ENCODE measurements around the gene COL13A1. TPM values are rescaled to one million over a fixed set of nuclear protein-coding genes. Genes with fewer than 3 reads are reported as not detected.

The COL13A1 gene
- total and polyA plus RNA-seq, 8 donors: 2.1 to 68.5 (median 52.4) TPM

DNA sequence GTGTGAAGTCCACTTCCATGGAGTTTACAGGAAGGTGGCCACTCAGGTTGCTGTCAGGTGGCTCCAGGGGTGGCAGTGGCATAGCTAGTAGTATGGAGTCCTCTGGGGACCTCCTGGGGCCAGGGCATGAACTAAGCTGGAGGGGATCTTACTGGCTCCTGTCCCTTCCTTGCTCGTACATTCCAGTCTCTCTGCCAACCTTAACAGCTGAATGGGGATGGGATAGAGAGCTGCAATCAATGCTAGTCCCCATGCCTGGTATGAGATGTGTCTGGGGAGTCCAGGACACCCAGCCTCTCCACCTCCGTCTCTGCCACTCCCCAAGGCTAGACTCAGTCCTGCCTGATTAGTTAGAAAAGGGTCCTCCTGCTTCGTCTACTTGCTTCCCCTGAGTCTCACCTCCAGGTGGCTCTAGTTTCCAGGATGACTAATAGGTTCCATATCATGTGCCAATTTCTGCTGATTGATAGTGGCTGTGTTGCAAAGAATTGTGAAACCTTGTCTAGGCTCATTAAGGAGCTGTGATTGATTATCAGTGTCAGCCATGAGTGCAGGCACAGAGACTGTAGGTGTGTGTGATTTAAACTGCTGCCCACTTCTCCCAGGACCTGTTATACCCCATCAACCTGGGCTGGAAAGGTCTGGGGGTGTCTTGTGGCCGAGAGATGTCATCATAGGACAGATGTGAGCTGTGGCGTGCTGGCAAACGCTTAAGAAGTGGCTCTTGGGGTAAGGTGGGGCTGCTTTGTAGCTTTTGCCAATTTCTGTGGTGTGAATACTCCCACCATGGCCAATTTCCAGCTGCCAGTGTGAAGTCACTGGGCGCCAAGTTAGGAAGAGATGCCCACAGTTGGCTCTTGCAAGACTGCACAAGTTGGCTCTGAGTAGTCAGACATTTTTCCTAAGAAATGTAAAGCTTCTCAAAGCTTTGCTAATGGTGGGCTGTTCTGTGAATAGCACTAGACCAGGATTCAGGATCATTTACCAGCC is 59.8 kb downstream of the COL13A1 start:
- Histone ChIP-seq H3K4me3 (no peak overlapping the region), H3K9me3 (no peaks in the 10 kb centered on the region), H3K27ac (no peak overlapping the region), H3K36me3 (no peaks in the 10 kb centered on the region), H3K4me1 (peaks cover 0 to 3% of the 10 kb centered on the region in 2 donors), H3K27me3 (peaks cover 0 to 5% of the 10 kb centered on the region in 2 donors)
- TF ChIP-seq, protein P1, sequence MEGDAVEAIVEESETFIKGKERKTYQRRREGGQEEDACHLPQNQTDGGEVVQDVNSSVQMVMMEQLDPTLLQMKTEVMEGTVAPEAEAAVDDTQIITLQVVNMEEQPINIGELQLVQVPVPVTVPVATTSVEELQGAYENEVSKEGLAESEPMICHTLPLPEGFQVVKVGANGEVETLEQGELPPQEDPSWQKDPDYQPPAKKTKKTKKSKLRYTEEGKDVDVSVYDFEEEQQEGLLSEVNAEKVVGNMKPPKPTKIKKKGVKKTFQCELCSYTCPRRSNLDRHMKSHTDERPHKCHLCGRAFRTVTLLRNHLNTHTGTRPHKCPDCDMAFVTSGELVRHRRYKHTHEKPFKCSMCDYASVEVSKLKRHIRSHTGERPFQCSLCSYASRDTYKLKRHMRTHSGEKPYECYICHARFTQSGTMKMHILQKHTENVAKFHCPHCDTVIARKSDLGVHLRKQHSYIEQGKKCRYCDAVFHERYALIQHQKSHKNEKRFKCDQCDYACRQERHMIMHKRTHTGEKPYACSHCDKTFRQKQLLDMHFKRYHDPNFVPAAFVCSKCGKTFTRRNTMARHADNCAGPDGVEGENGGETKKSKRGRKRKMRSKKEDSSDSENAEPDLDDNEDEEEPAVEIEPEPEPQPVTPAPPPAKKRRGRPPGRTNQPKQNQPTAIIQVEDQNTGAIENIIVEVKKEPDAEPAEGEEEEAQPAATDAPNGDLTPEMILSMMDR (IDR thresholded peaks at IDR 0.05): no peak
- intact Hi-C loops (cut with DNase I): no loop called here
- DNase-seq (no peak), ATAC-seq (peak; percentile 42)

DNA sequence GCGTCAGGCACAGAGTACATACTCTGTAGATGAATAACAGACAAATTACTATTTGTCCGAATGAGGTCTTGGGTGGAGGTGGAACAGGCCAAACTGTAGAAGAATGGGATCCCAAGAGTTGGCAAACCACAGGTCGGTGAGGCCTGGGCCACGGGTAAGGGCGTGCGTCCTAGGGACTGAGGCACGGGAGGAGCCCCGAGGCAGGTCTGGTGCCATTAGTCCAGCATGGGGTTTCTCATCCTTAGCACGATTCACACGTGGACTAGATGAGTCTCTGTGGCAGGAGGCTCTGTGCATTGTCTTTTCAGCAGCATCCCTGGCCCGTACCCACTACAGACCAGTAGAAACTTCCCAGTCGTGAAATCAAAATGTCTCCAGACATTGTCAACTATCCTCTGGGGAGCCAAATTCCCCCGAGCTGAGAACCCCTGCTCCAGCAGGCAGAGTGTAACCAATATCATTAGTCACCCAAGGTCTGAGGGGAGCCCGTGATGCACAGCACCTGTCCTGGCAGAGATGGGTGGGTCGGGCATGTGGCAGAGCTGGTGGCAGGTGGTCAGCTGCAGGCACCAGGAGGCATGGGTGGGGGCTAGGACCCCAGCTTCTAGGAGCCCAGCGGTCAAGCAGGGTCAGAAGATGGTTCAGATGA is 61.3 kb downstream of the COL13A1 start:
- Histone ChIP-seq H3K36me3 (no peaks in the 10 kb centered on the region), H3K27ac (no peak overlapping the region), H3K4me3 (no peak overlapping the region), H3K9me3 (no peaks in the 10 kb centered on the region), H3K27me3 (peaks cover 0 to 10% of the 10 kb centered on the region in 2 donors), H3K4me1 (peaks cover 0 to 3% of the 10 kb centered on the region in 2 donors)
- intact Hi-C loops (cut with DNase I): no loop called here
- TF ChIP-seq, protein P1 (IDR thresholded peaks at IDR 0.05): no peak
- DNase-seq (no peak), ATAC-seq (no peak)

DNA sequence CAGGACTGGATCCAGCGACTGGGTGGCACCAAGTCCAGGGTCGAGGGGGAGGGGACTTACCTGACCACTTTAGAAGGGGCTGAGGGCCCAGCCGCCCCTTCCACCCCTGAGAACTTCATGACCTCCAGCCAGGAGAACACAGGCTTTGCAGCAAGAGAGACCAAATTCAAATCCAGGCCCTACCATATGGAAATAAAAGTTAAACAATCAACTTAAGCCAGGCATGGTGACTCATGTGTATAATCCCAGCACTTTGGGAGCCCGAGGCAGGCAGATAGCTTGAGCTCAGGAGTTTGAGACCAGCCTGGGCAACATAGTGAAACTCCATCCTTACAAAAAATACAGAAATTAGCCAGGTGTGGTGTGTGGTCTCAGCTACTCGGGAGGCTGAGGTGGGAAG is 61.9 kb downstream of the COL13A1 start:
- Histone ChIP-seq H3K4me3 (no peak overlapping the region), H3K27me3 (peaks cover 0 to 10% of the 10 kb centered on the region in 2 donors), H3K9me3 (no peaks in the 10 kb centered on the region), H3K27ac (no peak overlapping the region), H3K4me1 (peaks cover 0 to 3% of the 10 kb centered on the region in 2 donors), H3K36me3 (no peaks in the 10 kb centered on the region)
- no peak for DNase-seq
- no peak for ATAC-seq
- intact Hi-C loops (cut with DNase I): no loop called here
- TF ChIP-seq, protein P1 (IDR thresholded peaks at IDR 0.05): no peak

GRCh38 chr10:69864321-69864720 is 62.6 kb downstream of the COL13A1 start:
- Histone ChIP-seq H3K4me3 (no peak overlapping the region), H3K4me1 (peaks cover 0 to 5% of the 10 kb centered on the region in 2 donors), H3K27ac (no peak overlapping the region), H3K9me3 (no peaks in the 10 kb centered on the region), H3K27me3 (peaks cover 0 to 10% of the 10 kb centered on the region in 2 donors), H3K36me3 (no peaks in the 10 kb centered on the region)
- TF ChIP-seq, protein P1 (IDR thresholded peaks at IDR 0.05): no peak
- no peak for DNase-seq
- intact Hi-C loops (cut with DNase I): no loop called here
- peak; percentile 17 for ATAC-seq

DNA sequence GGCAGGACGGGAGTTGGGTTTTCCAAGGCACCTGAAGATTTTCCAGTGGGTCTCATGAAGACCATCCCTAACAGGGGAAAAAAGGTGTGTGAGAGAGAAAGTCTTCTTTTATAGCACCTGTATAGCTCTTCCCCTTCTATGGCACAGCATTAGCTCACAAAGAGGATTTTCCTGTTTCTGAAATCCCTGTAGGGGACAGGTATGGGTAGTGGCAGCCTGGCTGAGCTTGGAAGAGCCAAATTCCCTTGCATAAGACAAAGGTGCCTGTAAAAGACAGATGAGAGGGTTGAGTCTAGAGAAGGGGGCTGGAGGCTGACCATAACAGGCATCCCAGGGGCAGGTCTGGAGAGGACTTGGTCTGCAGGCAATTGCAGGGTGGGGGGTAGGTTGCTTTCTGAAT is 63.7 kb downstream of the COL13A1 start:
- Histone ChIP-seq H3K27ac (no peak overlapping the region), H3K27me3 (peaks cover 0 to 10% of the 10 kb centered on the region in 2 donors), H3K36me3 (no peaks in the 10 kb centered on the region), H3K4me1 (peaks cover 0 to 9% of the 10 kb centered on the region in 2 donors), H3K9me3 (no peaks in the 10 kb centered on the region), H3K4me3 (no peak overlapping the region)
- no peak for DNase-seq
- no peak for ATAC-seq
- TF ChIP-seq, protein P1 (IDR thresholded peaks at IDR 0.05): no peak
- intact Hi-C loops (cut with DNase I): no loop called here

Measured in left lung (tissue), 10 donors.